Ishikawa (cell line): ENCODE measurements around the gene EIF4B.

Source experiments
- CEBPB ChIP-seq: IDR thresholded peaks from 2 replicates; pipeline ENCODE4 v1.6.1; 2012
- CREB1 ChIP-seq: IDR thresholded peaks from 2 replicates; pipeline ENCODE4 v1.6.1; 2012; ENCODE audit warnings: low read depth
- EGR1 ChIP-seq: IDR thresholded peaks from 2 replicates; pipeline ENCODE4 v1.6.1; 2012
- EP300 ChIP-seq: IDR thresholded peaks from 2 replicates; pipeline ENCODE4 v1.6.1; 2012; ENCODE audit warnings: borderline replicate concordance
- FOXM1 ChIP-seq: IDR thresholded peaks from 2 replicates; pipeline ENCODE4 v1.6.1; 2012; ENCODE audit warnings: low read depth, borderline replicate concordance
- MAX ChIP-seq: IDR thresholded peaks from 2 replicates; pipeline ENCODE4 v1.6.1; 2012
- NFIC ChIP-seq: IDR thresholded peaks from 2 replicates; pipeline ENCODE4 v1.6.1; 2012
- RAD21 ChIP-seq: IDR thresholded peaks from 2 replicates; pipeline ENCODE4 v1.6.1; 2012; ENCODE audit warnings: low read depth
- TAF1 ChIP-seq: IDR thresholded peaks from 2 replicates; pipeline ENCODE4 v1.6.1; 2012; ENCODE audit warnings: low read depth, mild to moderate bottlenecking
- TCF12 ChIP-seq: IDR thresholded peaks from 2 replicates; pipeline ENCODE4 v1.6.1; 2012; ENCODE audit warnings: low read depth
- TEAD4 ChIP-seq: IDR thresholded peaks from 2 replicates; pipeline ENCODE4 v1.6.1; 2012
- USF1 ChIP-seq: IDR thresholded peaks from 2 replicates; pipeline ENCODE4 v1.6.1; 2012
- YY1 ChIP-seq: IDR thresholded peaks from 2 replicates; pipeline ENCODE4 v1.6.1; 2012; ENCODE audit warnings: low read depth
- ZBTB7A ChIP-seq: IDR thresholded peaks from 2 replicates; pipeline ENCODE4 v1.6.1; 2012; ENCODE audit warnings: low read depth
- TF ChIP-seq, protein P1 (sequence below): IDR thresholded peaks from 2 replicates; pipeline ENCODE4 v1.6.1; 2012; ENCODE audit warnings: low read depth, mild to moderate bottlenecking

Gene EIF4B

DNA sequence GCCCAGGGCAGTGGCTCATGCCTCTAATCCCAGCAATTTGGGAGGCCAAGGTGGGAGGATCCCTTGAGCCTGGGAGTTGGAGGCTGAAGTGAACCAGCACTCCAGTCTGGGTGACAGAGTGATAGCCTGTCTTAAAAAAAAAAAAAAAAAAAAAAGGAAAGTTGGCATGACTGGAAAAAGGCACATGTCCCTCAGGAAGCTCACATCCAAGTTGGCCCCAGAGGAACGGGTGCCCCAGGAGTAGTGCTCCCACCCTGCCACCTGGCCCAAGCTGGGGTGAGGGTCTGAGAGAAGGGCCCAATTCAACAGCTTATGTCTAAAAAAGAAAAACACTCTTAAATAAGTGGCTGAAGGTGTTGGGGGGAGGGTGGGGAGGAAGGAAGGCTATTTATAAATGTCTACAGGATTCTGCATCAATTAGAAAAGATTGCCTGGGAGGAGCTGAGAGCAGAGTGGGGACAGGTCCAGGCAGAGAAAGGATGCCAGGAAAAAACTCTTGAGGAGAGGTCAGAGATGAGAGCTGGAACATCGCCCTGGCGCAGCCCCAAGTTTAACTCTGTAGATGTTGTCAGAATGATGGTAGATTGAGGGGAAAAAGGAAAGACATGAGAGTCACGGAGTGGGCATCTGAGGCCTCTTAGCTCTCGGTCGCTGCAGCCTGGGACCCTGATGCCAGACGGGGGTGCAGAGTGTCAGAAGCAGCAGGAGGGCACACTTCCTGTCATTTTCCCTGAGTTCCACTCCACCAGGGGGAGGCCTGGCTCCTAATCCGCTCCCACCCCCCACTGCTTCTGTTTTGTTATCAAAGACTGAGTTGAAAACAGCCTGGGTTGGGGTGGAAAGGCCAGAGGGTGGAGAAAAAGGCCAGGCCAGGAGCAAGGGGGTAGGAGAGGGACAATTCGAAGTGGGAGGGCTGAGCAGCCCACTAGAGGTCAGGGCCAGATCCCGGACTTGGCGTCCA is 65.6 kb downstream of the EIF4B start:
- TF ChIP-seq CREB1 (no peak), NFIC (no peak), RAD21 (no peak), TCF12 (no peak), TAF1 (no peak), USF1 (no peak), ZBTB7A (no peak), CEBPB (no peak), EGR1 (no peak), FOXM1 (no peak), MAX (no peak), TEAD4 (no peak), YY1 (no peak), EP300 (no peak)
- TF ChIP-seq, protein P1, sequence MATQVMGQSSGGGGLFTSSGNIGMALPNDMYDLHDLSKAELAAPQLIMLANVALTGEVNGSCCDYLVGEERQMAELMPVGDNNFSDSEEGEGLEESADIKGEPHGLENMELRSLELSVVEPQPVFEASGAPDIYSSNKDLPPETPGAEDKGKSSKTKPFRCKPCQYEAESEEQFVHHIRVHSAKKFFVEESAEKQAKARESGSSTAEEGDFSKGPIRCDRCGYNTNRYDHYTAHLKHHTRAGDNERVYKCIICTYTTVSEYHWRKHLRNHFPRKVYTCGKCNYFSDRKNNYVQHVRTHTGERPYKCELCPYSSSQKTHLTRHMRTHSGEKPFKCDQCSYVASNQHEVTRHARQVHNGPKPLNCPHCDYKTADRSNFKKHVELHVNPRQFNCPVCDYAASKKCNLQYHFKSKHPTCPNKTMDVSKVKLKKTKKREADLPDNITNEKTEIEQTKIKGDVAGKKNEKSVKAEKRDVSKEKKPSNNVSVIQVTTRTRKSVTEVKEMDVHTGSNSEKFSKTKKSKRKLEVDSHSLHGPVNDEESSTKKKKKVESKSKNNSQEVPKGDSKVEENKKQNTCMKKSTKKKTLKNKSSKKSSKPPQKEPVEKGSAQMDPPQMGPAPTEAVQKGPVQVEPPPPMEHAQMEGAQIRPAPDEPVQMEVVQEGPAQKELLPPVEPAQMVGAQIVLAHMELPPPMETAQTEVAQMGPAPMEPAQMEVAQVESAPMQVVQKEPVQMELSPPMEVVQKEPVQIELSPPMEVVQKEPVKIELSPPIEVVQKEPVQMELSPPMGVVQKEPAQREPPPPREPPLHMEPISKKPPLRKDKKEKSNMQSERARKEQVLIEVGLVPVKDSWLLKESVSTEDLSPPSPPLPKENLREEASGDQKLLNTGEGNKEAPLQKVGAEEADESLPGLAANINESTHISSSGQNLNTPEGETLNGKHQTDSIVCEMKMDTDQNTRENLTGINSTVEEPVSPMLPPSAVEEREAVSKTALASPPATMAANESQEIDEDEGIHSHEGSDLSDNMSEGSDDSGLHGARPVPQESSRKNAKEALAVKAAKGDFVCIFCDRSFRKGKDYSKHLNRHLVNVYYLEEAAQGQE, result no peak

DNA sequence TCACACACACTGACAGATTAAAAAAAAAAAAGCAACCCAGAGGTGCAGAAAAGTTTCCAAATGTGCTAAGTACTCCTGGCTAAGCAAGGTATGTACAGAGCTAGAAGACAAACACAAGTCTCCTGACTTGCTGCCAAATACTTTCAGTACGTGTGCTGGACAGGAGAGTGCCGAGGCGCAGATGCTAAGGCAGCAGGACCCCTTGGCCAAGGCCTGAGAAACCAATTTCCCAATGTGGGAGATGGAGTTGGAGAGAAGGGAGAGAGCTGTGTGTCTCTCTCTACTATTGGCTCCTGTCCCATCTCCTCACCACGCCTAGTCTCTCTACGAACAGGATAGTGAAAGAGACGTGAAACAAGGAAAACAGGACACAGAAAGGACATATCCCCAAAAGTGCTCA is 67.6 kb downstream of the EIF4B start:
- no peak for TF ChIP-seq TCF12
- no peak for TF ChIP-seq CEBPB
- TF ChIP-seq NFIC, result no peak
- no peak for TF ChIP-seq MAX

DNA sequence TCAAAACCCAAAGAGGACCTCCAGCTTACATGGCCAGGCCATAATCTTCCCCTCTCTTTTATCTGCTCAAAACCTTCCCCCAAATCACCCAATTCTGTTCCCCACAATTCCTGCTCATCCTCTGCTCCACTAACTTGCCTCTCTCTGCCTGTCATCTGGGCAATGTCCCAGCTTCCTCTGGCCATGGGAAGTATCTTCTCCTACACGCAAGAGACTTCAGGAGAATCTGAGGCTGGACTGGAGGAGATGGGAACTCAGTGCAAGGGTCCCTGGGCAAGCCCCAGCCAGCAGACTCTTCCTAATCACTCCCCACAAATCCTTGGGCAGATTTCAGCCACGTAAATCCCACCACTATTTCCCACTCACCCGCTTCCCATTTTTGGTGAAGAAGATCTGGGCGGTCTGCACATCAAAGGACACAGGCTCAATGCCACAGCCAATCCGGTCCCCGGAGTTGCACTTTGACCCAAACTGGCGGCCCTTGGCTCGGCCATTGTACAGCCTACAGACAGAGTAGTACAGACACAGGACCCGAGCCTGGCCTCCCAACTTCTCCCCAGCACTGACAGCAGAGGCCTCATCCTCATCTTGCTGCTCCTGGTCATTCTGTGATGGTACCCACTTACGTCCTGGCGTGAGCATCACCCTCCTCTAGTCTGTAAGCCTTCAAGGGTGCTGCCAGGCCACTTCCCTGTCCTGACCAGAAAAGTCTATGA is 68.2 kb downstream of the EIF4B start:
- TF ChIP-seq TCF12, result no peak
- TF ChIP-seq, protein P1, result no peak
- TF ChIP-seq ZBTB7A, result no peak
- no peak for TF ChIP-seq EGR1
- no peak for TF ChIP-seq YY1
- no peak for TF ChIP-seq EP300

DNA sequence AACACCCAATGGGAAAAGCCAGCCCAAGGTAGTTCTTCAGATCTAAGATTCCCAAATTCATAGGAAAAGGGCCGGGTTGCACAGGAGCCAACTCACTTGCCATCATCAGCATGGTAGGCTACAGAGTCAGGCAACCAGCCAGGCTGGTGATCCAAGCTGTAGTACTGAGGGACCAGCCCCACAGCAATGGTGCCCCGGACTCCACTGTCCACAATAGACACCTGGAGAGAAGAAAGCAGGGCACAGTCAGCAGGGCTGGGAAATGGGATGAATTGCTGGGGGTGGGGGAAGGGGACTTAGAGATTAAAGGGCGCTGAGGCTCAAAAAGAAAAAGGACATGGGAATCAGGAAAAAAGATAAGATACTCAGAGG is 68.7 kb downstream of the EIF4B start:
- TF ChIP-seq CREB1 (no peak), MAX (no peak), TEAD4 (no peak), ZBTB7A (no peak), CEBPB (no peak), YY1 (no peak), TAF1 (no peak), NFIC (no peak), FOXM1 (no peak), RAD21 (no peak), USF1 (no peak), TCF12 (no peak)
- TF ChIP-seq, protein P1, result no peak
